Peyer's patch (tissue), 4 donors: ENCODE measurements around the gene SLC9A3.

Experiments
- POLR2A ChIP-seq, 2 donors: fragments of 450-650 bp; IDR thresholded peaks; one replicate each; pipeline ENCODE4 v1.5.1; 2017; ENCODE audit warnings: antibody characterized with exemption in 2 of 2, mild to moderate bottlenecking in 2 of 2, moderate library complexity in 2 of 2
- TF ChIP-seq, protein P1 (sequence below), 6 experiments: fragments of 450-650 bp in 4 of 6; fragments of 200-600 bp in 2 of 6; sonication (generic) in 1 of 6; IDR thresholded peaks; one replicate each; pipeline ENCODE4 v1.5.1; 2017 to 2019; ENCODE audit warnings: antibody characterized with exemption in 6 of 6, mild to moderate bottlenecking in 3 of 6, moderate library complexity in 1 of 6

DNA sequence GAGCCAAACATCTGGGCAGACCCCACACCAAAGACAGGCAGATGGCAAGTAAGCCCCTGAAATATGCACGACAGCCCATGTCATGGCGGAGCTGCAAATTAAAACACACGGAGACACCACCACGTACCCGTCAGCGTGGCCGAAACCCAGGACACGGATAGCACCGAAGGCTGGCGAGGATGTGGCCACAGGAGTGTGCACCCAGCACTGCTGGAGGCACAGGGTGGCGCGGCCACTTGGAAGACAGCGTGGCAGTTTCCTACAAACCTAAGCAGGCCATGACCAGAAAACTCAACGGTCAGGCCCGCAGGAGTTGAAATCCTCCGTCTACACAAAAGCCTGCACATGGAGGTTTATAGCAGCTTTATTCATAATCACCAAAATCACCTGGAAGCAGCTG, 12.8 kb downstream of the SLC9A3 start:
- TF ChIP-seq POLR2A (IDR thresholded peaks at IDR 0.05): no peak
- TF ChIP-seq, protein P1, sequence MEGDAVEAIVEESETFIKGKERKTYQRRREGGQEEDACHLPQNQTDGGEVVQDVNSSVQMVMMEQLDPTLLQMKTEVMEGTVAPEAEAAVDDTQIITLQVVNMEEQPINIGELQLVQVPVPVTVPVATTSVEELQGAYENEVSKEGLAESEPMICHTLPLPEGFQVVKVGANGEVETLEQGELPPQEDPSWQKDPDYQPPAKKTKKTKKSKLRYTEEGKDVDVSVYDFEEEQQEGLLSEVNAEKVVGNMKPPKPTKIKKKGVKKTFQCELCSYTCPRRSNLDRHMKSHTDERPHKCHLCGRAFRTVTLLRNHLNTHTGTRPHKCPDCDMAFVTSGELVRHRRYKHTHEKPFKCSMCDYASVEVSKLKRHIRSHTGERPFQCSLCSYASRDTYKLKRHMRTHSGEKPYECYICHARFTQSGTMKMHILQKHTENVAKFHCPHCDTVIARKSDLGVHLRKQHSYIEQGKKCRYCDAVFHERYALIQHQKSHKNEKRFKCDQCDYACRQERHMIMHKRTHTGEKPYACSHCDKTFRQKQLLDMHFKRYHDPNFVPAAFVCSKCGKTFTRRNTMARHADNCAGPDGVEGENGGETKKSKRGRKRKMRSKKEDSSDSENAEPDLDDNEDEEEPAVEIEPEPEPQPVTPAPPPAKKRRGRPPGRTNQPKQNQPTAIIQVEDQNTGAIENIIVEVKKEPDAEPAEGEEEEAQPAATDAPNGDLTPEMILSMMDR (IDR thresholded peaks at IDR 0.05): no peak
